HG02884 (cell line): ENCODE results near the gene SLC52A3.
"Not testable (repeated sequence)": the region's sequence is repeated elsewhere in the genome, so short reads cannot be mapped to it uniquely, and the experiment has no call there.

Experiments used
- ATAC-seq: cut with Tn5 transposase; IDR thresholded peaks from one replicate; pipeline ENCODE4 v1.9.1; 2021; ENCODE audit warnings: mild to moderate bottlenecking, moderate library complexity; ENCODE audit not compliant: unreplicated experiment

Gene SLC52A3

GRCh38 chr20:730005-730404, 38.3 kb downstream of the SLC52A3 start:
- no peak for ATAC-seq

- no peak for ATAC-seq
These were observed 39.9 kb downstream of the SLC52A3 start for GRCh38 chr20:728256-728944.

GRCh38 chr20:726160-726559, 42.1 kb downstream of the SLC52A3 start:
- ATAC-seq, result no peak

GRCh38 chr20:725491-725890, 42.8 kb downstream of the SLC52A3 start:
- ATAC-seq, result no peak

- ATAC-seq, result not testable (repeated sequence)
These were observed 43.5 kb downstream of the SLC52A3 start for GRCh38 chr20:724797-725196.

GRCh38 chr20:723756-724155, 44.5 kb downstream of the SLC52A3 start:
- ATAC-seq, result no peak

GRCh38 chr20:722822-723644, 45.3 kb downstream of the SLC52A3 start:
- no peak for ATAC-seq

GRCh38 chr20:721876-722275, 46.4 kb downstream of the SLC52A3 start:
- no peak for ATAC-seq

- ATAC-seq, result no peak
These were observed 48.5 kb downstream of the SLC52A3 start for GRCh38 chr20:719816-720215.

- ATAC-seq, result no peak
These were observed 49.2 kb downstream of the SLC52A3 start for GRCh38 chr20:719068-719467.

- no peak for ATAC-seq
These were observed 50.5 kb downstream of the SLC52A3 start for GRCh38 chr20:717832-718231.

- no peak for ATAC-seq
These were observed 51.0 kb downstream of the SLC52A3 start for GRCh38 chr20:717271-717670.

- ATAC-seq, result no peak
These were observed 53.8 kb downstream of the SLC52A3 start for GRCh38 chr20:714453-714852.

GRCh38 chr20:711576-711975, 56.7 kb downstream of the SLC52A3 start:
- no peak for ATAC-seq

GRCh38 chr20:710780-711450, 57.4 kb downstream of the SLC52A3 start:
- no peak for ATAC-seq
